ENCODE results near the gene POPDC2.

The POPDC2 gene

DNA sequence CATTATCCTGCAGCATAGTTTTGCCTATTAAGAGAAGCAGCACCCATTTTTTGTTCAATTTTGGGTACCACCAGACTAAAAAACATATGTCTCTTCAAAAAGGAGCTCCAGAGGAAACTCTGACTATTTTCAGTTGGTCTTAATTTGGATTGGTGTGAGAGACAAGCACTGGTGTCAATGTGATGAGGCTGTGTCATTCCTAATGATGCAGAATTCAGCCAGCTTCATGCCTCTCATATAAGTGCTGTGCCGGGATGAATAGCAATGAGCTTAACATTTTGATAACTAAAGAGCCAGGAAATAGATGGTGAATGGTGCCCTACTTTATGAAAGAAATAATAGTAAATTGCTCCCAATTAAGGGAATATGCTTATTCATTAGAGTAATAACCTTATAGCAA is 15.9 kb downstream of the POPDC2 start:
- TF ChIP-seq CSDC2 (CRISPR knock-in tag; IDR thresholded peaks at IDR 0.05) = no peak
- TF ChIP-seq RARB (CRISPR knock-in tag; IDR thresholded peaks at IDR 0.05) = no peak
- no peak for TF ChIP-seq ARNTL (CRISPR knock-in tag; IDR thresholded peaks at IDR 0.05; ENCODE audit: borderline replicate concordance, low read depth)
- no peak for TF ChIP-seq ZC3H10 (CRISPR knock-in tag; IDR thresholded peaks at IDR 0.05)
- TF ChIP-seq, protein P1, sequence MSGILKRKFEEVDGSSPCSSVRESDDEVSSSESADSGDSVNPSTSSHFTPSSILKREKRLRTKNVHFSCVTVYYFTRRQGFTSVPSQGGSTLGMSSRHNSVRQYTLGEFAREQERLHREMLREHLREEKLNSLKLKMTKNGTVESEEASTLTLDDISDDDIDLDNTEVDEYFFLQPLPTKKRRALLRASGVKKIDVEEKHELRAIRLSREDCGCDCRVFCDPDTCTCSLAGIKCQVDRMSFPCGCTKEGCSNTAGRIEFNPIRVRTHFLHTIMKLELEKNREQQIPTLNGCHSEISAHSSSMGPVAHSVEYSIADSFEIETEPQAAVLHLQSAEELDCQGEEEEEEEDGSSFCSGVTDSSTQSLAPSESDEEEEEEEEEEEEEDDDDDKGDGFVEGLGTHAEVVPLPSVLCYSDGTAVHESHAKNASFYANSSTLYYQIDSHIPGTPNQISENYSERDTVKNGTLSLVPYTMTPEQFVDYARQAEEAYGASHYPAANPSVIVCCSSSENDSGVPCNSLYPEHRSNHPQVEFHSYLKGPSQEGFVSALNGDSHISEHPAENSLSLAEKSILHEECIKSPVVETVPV (CRISPR knock-in tag; IDR thresholded peaks at IDR 0.05) = no peak
- no peak for TF ChIP-seq TOX (CRISPR knock-in tag; IDR thresholded peaks at IDR 0.05; ENCODE audit: borderline replicate concordance)
- no peak for TF ChIP-seq OSR1 (CRISPR knock-in tag; IDR thresholded peaks at IDR 0.05)
- no peak for TF ChIP-seq BACH2 (CRISPR knock-in tag; IDR thresholded peaks at IDR 0.05; ENCODE audit: borderline replicate concordance)
- no peak for TF ChIP-seq SNAI2 (CRISPR knock-in tag; IDR thresholded peaks at IDR 0.05)
- TF ChIP-seq ZFP3 (CRISPR knock-in tag; IDR thresholded peaks at IDR 0.05) = no peak
- no peak for TF ChIP-seq ESRRG (CRISPR knock-in tag; IDR thresholded peaks at IDR 0.05)
- no peak for TF ChIP-seq PPARA (CRISPR knock-in tag; IDR thresholded peaks at IDR 0.05; ENCODE audit: borderline replicate concordance)
- no peak for TF ChIP-seq GLIS3 (CRISPR knock-in tag; IDR thresholded peaks at IDR 0.05)
- no peak for TF ChIP-seq ISL1 (CRISPR knock-in tag; IDR thresholded peaks at IDR 0.05)
- no peak for TF ChIP-seq ZNF70 (CRISPR knock-in tag; IDR thresholded peaks at IDR 0.05)
- no peak for ATAC-seq

DNA sequence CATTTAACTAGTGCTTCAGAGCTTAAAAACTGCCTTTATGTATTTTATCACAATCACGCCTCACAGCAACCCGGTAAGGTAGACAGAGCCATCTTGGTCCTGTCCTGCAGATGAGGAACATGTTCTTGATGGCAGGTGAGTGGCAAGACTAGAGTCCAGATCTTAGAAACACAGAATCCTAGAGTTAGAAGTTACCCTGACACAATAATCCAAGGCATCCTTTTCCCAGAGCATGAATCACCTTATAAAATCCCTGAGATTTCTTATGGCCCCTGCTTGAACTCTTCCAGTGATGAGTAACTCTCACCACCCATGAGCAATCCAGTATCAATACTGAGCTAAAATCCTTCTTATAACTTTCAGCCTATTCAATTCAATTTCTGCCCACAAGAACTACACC is 16.9 kb downstream of the POPDC2 start:
- TF ChIP-seq ZNF565 (CRISPR knock-in tag; conservative IDR thresholded peaks at IDR 0.05; ENCODE audit: low read depth) (no peak), TOX (CRISPR knock-in tag; IDR thresholded peaks at IDR 0.05; ENCODE audit: borderline replicate concordance) (no peak), ZNF8 (CRISPR knock-in tag; IDR thresholded peaks at IDR 0.05) (no peak), RARB (CRISPR knock-in tag; IDR thresholded peaks at IDR 0.05) (no peak), ZFP3 (CRISPR knock-in tag; IDR thresholded peaks at IDR 0.05) (no peak; the same call in 1 of the 2 replicates), ISL1 (CRISPR knock-in tag; IDR thresholded peaks at IDR 0.05) (0 out of 2 replicates have a peak, but pooled peaks have one; percentile 31), OSR1 (CRISPR knock-in tag; IDR thresholded peaks at IDR 0.05) (no peak), PPARA (CRISPR knock-in tag; IDR thresholded peaks at IDR 0.05; ENCODE audit: borderline replicate concordance) (no peak), ESRRG (CRISPR knock-in tag; IDR thresholded peaks at IDR 0.05) (no peak), BACH2 (CRISPR knock-in tag; IDR thresholded peaks at IDR 0.05; ENCODE audit: borderline replicate concordance) (no peak), ARNTL (CRISPR knock-in tag; IDR thresholded peaks at IDR 0.05; ENCODE audit: borderline replicate concordance, low read depth) (no peak), ZNF70 (CRISPR knock-in tag; IDR thresholded peaks at IDR 0.05) (no peak), GLIS3 (CRISPR knock-in tag; IDR thresholded peaks at IDR 0.05) (no peak), TCF4 (CRISPR knock-in tag; IDR thresholded peaks at IDR 0.05; ENCODE audit: borderline replicate concordance) (no peak), ZFP30 (CRISPR knock-in tag; IDR thresholded peaks at IDR 0.05) (no peak), ZC3H10 (CRISPR knock-in tag; IDR thresholded peaks at IDR 0.05) (0 out of 2 replicates have a peak, but pooled peaks have one; percentile 20), CSDC2 (CRISPR knock-in tag; IDR thresholded peaks at IDR 0.05) (peak; percentile 87; the same call in 1 of the 2 replicates), SNAI2 (CRISPR knock-in tag; IDR thresholded peaks at IDR 0.05) (0 out of 2 replicates have a peak, but pooled peaks have one; percentile 63)
- TF ChIP-seq, protein P1 (CRISPR knock-in tag; IDR thresholded peaks at IDR 0.05) = no peak
- TF ChIP-seq, protein P2, sequence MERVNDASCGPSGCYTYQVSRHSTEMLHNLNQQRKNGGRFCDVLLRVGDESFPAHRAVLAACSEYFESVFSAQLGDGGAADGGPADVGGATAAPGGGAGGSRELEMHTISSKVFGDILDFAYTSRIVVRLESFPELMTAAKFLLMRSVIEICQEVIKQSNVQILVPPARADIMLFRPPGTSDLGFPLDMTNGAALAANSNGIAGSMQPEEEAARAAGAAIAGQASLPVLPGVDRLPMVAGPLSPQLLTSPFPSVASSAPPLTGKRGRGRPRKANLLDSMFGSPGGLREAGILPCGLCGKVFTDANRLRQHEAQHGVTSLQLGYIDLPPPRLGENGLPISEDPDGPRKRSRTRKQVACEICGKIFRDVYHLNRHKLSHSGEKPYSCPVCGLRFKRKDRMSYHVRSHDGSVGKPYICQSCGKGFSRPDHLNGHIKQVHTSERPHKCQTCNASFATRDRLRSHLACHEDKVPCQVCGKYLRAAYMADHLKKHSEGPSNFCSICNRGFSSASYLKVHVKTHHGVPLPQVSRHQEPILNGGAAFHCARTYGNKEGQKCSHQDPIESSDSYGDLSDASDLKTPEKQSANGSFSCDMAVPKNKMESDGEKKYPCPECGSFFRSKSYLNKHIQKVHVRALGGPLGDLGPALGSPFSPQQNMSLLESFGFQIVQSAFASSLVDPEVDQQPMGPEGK (CRISPR knock-in tag; IDR thresholded peaks at IDR 0.05; ENCODE audit: borderline replicate concordance) = no peak
- TF ChIP-seq, protein P3, sequence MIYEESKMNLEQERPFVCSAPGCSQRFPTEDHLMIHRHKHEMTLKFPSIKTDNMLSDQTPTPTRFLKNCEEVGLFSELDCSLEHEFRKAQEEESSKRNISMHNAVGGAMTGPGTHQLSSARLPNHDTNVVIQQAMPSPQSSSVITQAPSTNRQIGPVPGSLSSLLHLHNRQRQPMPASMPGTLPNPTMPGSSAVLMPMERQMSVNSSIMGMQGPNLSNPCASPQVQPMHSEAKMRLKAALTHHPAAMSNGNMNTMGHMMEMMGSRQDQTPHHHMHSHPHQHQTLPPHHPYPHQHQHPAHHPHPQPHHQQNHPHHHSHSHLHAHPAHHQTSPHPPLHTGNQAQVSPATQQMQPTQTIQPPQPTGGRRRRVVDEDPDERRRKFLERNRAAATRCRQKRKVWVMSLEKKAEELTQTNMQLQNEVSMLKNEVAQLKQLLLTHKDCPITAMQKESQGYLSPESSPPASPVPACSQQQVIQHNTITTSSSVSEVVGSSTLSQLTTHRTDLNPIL (CRISPR knock-in tag; IDR thresholded peaks at IDR 0.05; ENCODE audit: low read depth) = no peak
- TF ChIP-seq, protein P4, sequence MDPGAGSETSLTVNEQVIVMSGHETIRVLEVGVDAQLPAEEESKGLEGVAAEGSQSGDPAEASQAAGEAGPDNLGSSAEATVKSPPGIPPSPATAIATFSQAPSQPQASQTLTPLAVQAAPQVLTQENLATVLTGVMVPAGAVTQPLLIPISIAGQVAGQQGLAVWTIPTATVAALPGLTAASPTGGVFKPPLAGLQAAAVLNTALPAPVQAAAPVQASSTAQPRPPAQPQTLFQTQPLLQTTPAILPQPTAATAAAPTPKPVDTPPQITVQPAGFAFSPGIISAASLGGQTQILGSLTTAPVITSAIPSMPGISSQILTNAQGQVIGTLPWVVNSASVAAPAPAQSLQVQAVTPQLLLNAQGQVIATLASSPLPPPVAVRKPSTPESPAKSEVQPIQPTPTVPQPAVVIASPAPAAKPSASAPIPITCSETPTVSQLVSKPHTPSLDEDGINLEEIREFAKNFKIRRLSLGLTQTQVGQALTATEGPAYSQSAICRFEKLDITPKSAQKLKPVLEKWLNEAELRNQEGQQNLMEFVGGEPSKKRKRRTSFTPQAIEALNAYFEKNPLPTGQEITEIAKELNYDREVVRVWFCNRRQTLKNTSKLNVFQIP (CRISPR knock-in tag; IDR thresholded peaks at IDR 0.05; ENCODE audit: borderline replicate concordance, low read depth) = no peak
- TF ChIP-seq, protein P5, sequence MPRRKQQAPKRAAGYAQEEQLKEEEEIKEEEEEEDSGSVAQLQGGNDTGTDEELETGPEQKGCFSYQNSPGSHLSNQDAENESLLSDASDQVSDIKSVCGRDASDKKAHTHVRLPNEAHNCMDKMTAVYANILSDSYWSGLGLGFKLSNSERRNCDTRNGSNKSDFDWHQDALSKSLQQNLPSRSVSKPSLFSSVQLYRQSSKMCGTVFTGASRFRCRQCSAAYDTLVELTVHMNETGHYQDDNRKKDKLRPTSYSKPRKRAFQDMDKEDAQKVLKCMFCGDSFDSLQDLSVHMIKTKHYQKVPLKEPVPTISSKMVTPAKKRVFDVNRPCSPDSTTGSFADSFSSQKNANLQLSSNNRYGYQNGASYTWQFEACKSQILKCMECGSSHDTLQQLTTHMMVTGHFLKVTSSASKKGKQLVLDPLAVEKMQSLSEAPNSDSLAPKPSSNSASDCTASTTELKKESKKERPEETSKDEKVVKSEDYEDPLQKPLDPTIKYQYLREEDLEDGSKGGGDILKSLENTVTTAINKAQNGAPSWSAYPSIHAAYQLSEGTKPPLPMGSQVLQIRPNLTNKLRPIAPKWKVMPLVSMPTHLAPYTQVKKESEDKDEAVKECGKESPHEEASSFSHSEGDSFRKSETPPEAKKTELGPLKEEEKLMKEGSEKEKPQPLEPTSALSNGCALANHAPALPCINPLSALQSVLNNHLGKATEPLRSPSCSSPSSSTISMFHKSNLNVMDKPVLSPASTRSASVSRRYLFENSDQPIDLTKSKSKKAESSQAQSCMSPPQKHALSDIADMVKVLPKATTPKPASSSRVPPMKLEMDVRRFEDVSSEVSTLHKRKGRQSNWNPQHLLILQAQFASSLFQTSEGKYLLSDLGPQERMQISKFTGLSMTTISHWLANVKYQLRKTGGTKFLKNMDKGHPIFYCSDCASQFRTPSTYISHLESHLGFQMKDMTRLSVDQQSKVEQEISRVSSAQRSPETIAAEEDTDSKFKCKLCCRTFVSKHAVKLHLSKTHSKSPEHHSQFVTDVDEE (CRISPR knock-in tag; IDR thresholded peaks at IDR 0.05) = no peak
- ATAC-seq = peak; percentile 66
